Fibroblast of lung (primary cell): ENCODE data around the gene TARS2. TPM values are rescaled to one million over a fixed set of nuclear protein-coding genes. Genes with fewer than 3 reads are reported as not detected.

Experiments
- DNase-seq, 2 donors: peaks; one replicate each; pipeline versions ENCODE4 v3.0.0 to v3.0.0-alpha.2; 2010; ENCODE audit warnings: low read depth in 2 of 2
- H2AFZ ChIP-seq: 2 replicates; pipeline ENCODE4 v1.5.1; 2012; ENCODE audit warnings: low read length, control low read depth, inconsistent platforms
- H3K27ac ChIP-seq: 2 replicates; pipeline ENCODE4 v1.5.1; 2011; ENCODE audit warnings: low read length, control low read depth; ENCODE audit not compliant: insufficient read depth
- H3K27me3 ChIP-seq: 2 replicates; pipeline ENCODE4 v1.5.1; 2011; ENCODE audit warnings: mild to moderate bottlenecking, low read length; ENCODE audit not compliant: control insufficient read depth, insufficient read depth
- H3K36me3 ChIP-seq: 2 replicates; pipeline ENCODE4 v1.5.1; 2011; ENCODE audit warnings: low read length; ENCODE audit not compliant: control insufficient read depth, insufficient read depth
- H3K4me1 ChIP-seq: 2 replicates; pipeline ENCODE4 v1.5.1; 2011; ENCODE audit warnings: low read length; ENCODE audit not compliant: control insufficient read depth, insufficient read depth; ENCODE audit errors: extremely low read depth
- H3K4me2 ChIP-seq: 2 replicates; pipeline ENCODE4 v1.5.1; 2011; ENCODE audit warnings: low read length, control low read depth; ENCODE audit not compliant: insufficient read depth; ENCODE audit errors: extremely low read depth
- H3K4me3 ChIP-seq, 4 experiments: fragments of 200-600 bp in 1 of 4; sonication (generic) in 1 of 4; replicated peaks in 1 of 4; 2 replicates each; pipeline ENCODE4 v1.5.1; 2011 to 2016; ENCODE audit warnings: low read length in 4 of 4, low read depth in 3 of 4, mild to moderate bottlenecking in 3 of 4, control low read depth in 2 of 4, inconsistent platforms in 1 of 4, mixed read lengths in 1 of 4; ENCODE audit not compliant: insufficient read depth in 1 of 4; ENCODE audit errors: control extremely low read depth in 1 of 4
- H3K79me2 ChIP-seq: 2 replicates; pipeline ENCODE4 v1.5.1; 2012; ENCODE audit warnings: mild to moderate bottlenecking, low read length, inconsistent platforms; ENCODE audit not compliant: control insufficient read depth, insufficient read depth
- H3K9ac ChIP-seq: 2 replicates; pipeline ENCODE4 v1.5.1; 2011; ENCODE audit warnings: mild to moderate bottlenecking, low read length, control low read depth; ENCODE audit not compliant: insufficient read depth
- H3K9me3 ChIP-seq: 2 replicates; pipeline ENCODE4 v1.5.1; 2012; ENCODE audit warnings: low read depth, low read length; ENCODE audit not compliant: control insufficient read depth, insufficient read depth
- H4K20me1 ChIP-seq: 2 replicates; pipeline ENCODE4 v1.5.1; 2011; ENCODE audit warnings: low read length; ENCODE audit not compliant: control insufficient read depth, insufficient read depth; ENCODE audit errors: extremely low read depth
- EZH2 ChIP-seq: IDR thresholded peaks from 2 replicates; pipeline ENCODE4 v1.5.1; 2012; ENCODE audit warnings: low read length, control low read depth, mild to moderate bottlenecking; ENCODE audit errors: missing control alignments
- polyA plus RNA-seq, 2 donors: library from polyadenylated mRNA; depleted of rRNA in 1 of 2; stranded (reverse) in 1 of 2; unstranded in 1 of 2; fragments of >200 nt; gene quantifications; 2 replicates each; pipeline ENCODE4 v1.2.1, GENCODE V29; 2011 to 2012; ENCODE audit warnings: missing spikeins in 1 of 2
- total RNA-seq: library from RNA; depleted of rRNA; stranded (reverse); fragments of >200 nt; gene quantifications from 2 replicates; pipeline ENCODE4 v1.2.1, GENCODE V29; 2014
- TF ChIP-seq, protein P1 (sequence below), 2 donors: IDR thresholded peaks in 1 of 2; conservative IDR thresholded peaks in 1 of 2; 1 replicate in 1 of 2; 2 replicates in 1 of 2; pipeline ENCODE4 v1.5.1; 2011 to 2012; ENCODE audit warnings: low read length in 2 of 2, control low read depth in 1 of 2, inconsistent platforms in 1 of 2, low read depth in 1 of 2, mild to moderate bottlenecking in 1 of 2

TARS2 gene
- total and polyA plus RNA-seq, 2 donors (not counting 1 experiment from before 2014, with no cell fraction given): 7.4 to 17.3 TPM

- no peak overlapping the region for H3K27ac ChIP-seq
- TF ChIP-seq EZH2: no peak
- TF ChIP-seq, protein P1, sequence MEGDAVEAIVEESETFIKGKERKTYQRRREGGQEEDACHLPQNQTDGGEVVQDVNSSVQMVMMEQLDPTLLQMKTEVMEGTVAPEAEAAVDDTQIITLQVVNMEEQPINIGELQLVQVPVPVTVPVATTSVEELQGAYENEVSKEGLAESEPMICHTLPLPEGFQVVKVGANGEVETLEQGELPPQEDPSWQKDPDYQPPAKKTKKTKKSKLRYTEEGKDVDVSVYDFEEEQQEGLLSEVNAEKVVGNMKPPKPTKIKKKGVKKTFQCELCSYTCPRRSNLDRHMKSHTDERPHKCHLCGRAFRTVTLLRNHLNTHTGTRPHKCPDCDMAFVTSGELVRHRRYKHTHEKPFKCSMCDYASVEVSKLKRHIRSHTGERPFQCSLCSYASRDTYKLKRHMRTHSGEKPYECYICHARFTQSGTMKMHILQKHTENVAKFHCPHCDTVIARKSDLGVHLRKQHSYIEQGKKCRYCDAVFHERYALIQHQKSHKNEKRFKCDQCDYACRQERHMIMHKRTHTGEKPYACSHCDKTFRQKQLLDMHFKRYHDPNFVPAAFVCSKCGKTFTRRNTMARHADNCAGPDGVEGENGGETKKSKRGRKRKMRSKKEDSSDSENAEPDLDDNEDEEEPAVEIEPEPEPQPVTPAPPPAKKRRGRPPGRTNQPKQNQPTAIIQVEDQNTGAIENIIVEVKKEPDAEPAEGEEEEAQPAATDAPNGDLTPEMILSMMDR (conservative IDR thresholded peaks at IDR 0.05 in 1 of 2, IDR thresholded peaks at IDR 0.05 in 1 of 2; ENCODE audit: low read depth in 1 of 2, low read length in 2 of 2): no peak
- no peaks in the 10 kb centered on the region for H3K79me2 ChIP-seq
- no peaks in the 10 kb centered on the region for H4K20me1 ChIP-seq
- peaks cover 2% of the 10 kb centered on the region for H3K4me1 ChIP-seq
- H2AFZ ChIP-seq: no peak overlapping the region
- H3K9me3 ChIP-seq: no peaks in the 10 kb centered on the region
- no peak overlapping the region for H3K4me2 ChIP-seq
- no peak overlapping the region for H3K4me3 ChIP-seq
- H3K36me3 ChIP-seq: no peaks in the 10 kb centered on the region
- no peak overlapping the region for H3K9ac ChIP-seq
- DNase-seq: no peak
- H3K27me3 ChIP-seq: no peaks in the 10 kb centered on the region
Observed at GRCh38 chr1:150545486-150546032, 58.3 kb downstream of the TARS2 start.

DNA sequence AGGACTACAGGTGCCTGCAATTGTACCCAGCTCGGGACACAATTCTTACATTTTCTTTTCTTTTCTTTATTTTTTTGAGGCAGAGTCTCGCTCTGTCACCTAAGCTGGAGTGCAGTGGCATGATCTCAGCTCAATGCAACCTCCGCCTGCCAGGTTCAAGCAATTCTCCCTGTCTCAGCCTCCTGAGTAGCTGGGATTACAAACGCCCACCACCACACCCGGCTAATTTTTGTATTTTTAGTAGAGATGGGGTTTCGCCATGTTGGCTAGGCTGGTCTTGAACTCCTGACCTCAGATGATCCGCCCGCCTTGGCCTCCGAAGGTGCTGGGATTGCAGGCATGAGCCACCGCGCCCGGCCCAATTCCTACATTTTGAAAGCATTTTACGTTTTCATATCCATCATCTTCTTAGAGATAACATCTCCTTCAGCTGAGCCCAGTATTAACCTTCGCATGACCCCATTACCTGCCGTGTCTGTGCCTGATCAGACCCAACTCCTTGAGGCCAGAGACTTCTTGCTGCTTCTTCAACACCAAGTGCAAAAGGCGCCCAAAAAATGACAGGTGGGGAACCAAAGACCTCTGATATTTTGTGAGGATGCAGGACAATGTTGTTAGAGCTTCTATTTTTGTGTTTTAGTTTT is 59.2 kb downstream of the TARS2 start:
- Histone ChIP-seq H2AFZ (no peak overlapping the region), H3K4me2 (no peak overlapping the region), H3K36me3 (no peaks in the 10 kb centered on the region), H3K4me1 (peaks cover 2% of the 10 kb centered on the region), H3K27ac (no peak overlapping the region), H4K20me1 (no peaks in the 10 kb centered on the region), H3K9me3 (no peaks in the 10 kb centered on the region), H3K4me3 (no peak overlapping the region), H3K27me3 (no peaks in the 10 kb centered on the region), H3K79me2 (no peaks in the 10 kb centered on the region), H3K9ac (no peak overlapping the region)
- TF ChIP-seq, protein P1 (conservative IDR thresholded peaks at IDR 0.05 in 1 of 2, IDR thresholded peaks at IDR 0.05 in 1 of 2; ENCODE audit: low read depth in 1 of 2, low read length in 2 of 2): no peak
- DNase-seq: no peak

- Histone ChIP-seq H3K4me1 (peaks cover 14% of the 10 kb centered on the region), H3K4me2 (peak overlapping the region; percentile 86), H3K27ac (peak overlapping the region; percentile 74), H3K9me3 (no peaks in the 10 kb centered on the region), H3K36me3 (no peaks in the 10 kb centered on the region), H3K27me3 (no peaks in the 10 kb centered on the region), H2AFZ (no peak overlapping the region), H3K79me2 (no peaks in the 10 kb centered on the region), H3K9ac (no peak overlapping the region), H3K4me3 (peak overlapping the region; percentile 49 to 70 (median 56)), H4K20me1 (no peaks in the 10 kb centered on the region)
- TF ChIP-seq, protein P1 (conservative IDR thresholded peaks at IDR 0.05 in 1 of 2, IDR thresholded peaks at IDR 0.05 in 1 of 2; ENCODE audit: low read depth in 1 of 2, low read length in 2 of 2): no peak
- TF ChIP-seq EZH2: no peak
- no peak for DNase-seq
Observed at GRCh38 chr1:150548324-150548631, 61.1 kb downstream of the TARS2 start.
